HepG2 (cell line): ENCODE data around the gene PTPRE. TPM values are rescaled to one million over a fixed set of nuclear protein-coding genes. Genes with fewer than 3 reads are reported as not detected.

Experiments used
- ATAC-seq: fragments of 200-7000 bp; cut with Tn5 transposase; 3 replicates; pipeline ENCODE4 v1.9.1; 2020; ENCODE audit warnings: mild to moderate bottlenecking, moderate library complexity
- BruUV-seq: library from RNA; stranded (reverse); fragments of 400-500 nt; replicated peaks from 2 replicates; lab custom pipeline; 2021; lab: Mats Ljungman, UMichigan
- CTCF ChIA-PET: fragments of 300-600 bp; formaldehyde crosslinking; extraction: SDS; loops from one replicate; lab custom pipeline; 2021; ENCODE audit warnings: low total read pairs, inconsistent platforms, low intra/inter-chr PET ratio; lab: Yijun Ruan, JAX
- POLR2A ChIA-PET: fragments of 350-600 bp; sonication (Branson Sonifier 250); formaldehyde crosslinking; loops from one replicate; lab custom pipeline; 2020; ENCODE audit warnings: antibody characterized with exemption, inconsistent platforms; lab: Yijun Ruan, JAX
- DNase-seq: peaks from one replicate; pipeline ENCODE4 v3.0.0-alpha.2; 2015; ENCODE audit warnings: low spot score
- FAIRE-seq: peaks from 3 replicates; lab custom pipeline; 2011; peaks lifted over from hg19 to GRCh38; lab: Jason Lieb, UNC
- H2AFZ ChIP-seq: one replicate; pipeline ENCODE4 v1.6.1; 2011; ENCODE audit warnings: low read length, inconsistent platforms
- H3K27ac ChIP-seq: fragments of 300-600 bp; 3 replicates; pipeline ENCODE4 v1.8.0; 2011; ENCODE audit warnings: mixed run types, mild to moderate bottlenecking, mixed read lengths, low read length, inconsistent platforms; ENCODE audit not compliant: insufficient read depth; ENCODE audit errors: extremely low read length
- H3K27me3 ChIP-seq, 2 experiments: fragments of 200-600 bp in 1 of 2; 2 replicates in 1 of 2; 3 replicates in 1 of 2; pipeline versions ENCODE4 v1.6.0 to v1.8.0; 2011; ENCODE audit warnings: low read length in 2 of 2, mild to moderate bottlenecking in 2 of 2, moderate library complexity in 2 of 2, inconsistent platforms in 1 of 2; ENCODE audit not compliant: insufficient read depth in 2 of 2, control insufficient read depth in 1 of 2
- H3K36me3 ChIP-seq, 2 experiments: fragments of 200-600 bp in 1 of 2; replicated peaks in 1 of 2; 2 replicates in 1 of 2; 3 replicates in 1 of 2; pipeline versions ENCODE4 v1.5.1 to v1.8.0; 2011; ENCODE audit warnings: low read length in 2 of 2, inconsistent platforms in 1 of 2; ENCODE audit not compliant: insufficient read depth in 2 of 2, control insufficient read depth in 1 of 2
- H3K4me1 ChIP-seq: 2 replicates; pipeline ENCODE4 v1.5.1; 2012; ENCODE audit warnings: low read length, inconsistent platforms; ENCODE audit not compliant: insufficient read depth
- H3K4me2 ChIP-seq: 2 replicates; pipeline ENCODE4 v1.6.0; 2011; ENCODE audit warnings: low read depth, low read length, inconsistent platforms
- H3K4me3 ChIP-seq, 3 experiments: fragments of 200-600 bp in 1 of 3; sonication (generic), shearing (Covaris generic) in 1 of 3; replicated peaks in 1 of 3; 2 replicates each; pipeline ENCODE4 v1.5.1; 2011 to 2016; ENCODE audit warnings: low read length in 3 of 3, inconsistent platforms in 2 of 3, low read depth in 2 of 3, mild to moderate bottlenecking in 2 of 3, control low read depth in 1 of 3, mixed read lengths in 1 of 3; ENCODE audit not compliant: insufficient read depth in 1 of 3
- H3K79me2 ChIP-seq: one replicate; pipeline ENCODE4 v1.6.1; 2011; ENCODE audit warnings: low read length, inconsistent platforms; ENCODE audit not compliant: insufficient read depth
- H3K9ac ChIP-seq: 2 replicates; pipeline ENCODE4 v1.6.0; 2011; ENCODE audit warnings: mild to moderate bottlenecking, low read depth, low read length, inconsistent platforms; ENCODE audit not compliant: insufficient read depth
- H3K9me3 ChIP-seq: 2 replicates; pipeline ENCODE4 v1.5.1; 2012; ENCODE audit warnings: mild to moderate bottlenecking, low read length
- H4K20me1 ChIP-seq: 2 replicates; pipeline ENCODE4 v1.6.0; 2011; ENCODE audit warnings: inconsistent platforms, mild to moderate bottlenecking, low read length, moderate library complexity; ENCODE audit not compliant: insufficient read depth
- ATF4 ChIP-seq, 2 experiments: fragments of 450-650 bp in 1 of 2; sonication (generic) in 1 of 2; formaldehyde crosslinking; IDR thresholded peaks; 2 replicates each; pipeline versions ENCODE4 v1.5.0 to v1.8.0; 2020 to 2022; ENCODE audit warnings: mild to moderate bottlenecking in 1 of 2, missing genetic modification reagents in 1 of 2
- CBX5 ChIP-seq: sonication (generic); formaldehyde crosslinking; IDR thresholded peaks from 2 replicates; pipeline ENCODE4 v1.4.0; 2020; ENCODE audit warnings: missing genetic modification reagents, borderline replicate concordance
- HMGXB3 ChIP-seq: sonication (generic); formaldehyde crosslinking; IDR thresholded peaks from 2 replicates; pipeline ENCODE4 v1.4.0; 2020; ENCODE audit warnings: missing genetic modification reagents, borderline replicate concordance
- MXD3 ChIP-seq: IDR thresholded peaks from 2 replicates; pipeline ENCODE4 v1.6.1; 2016; ENCODE audit warnings: mild to moderate bottlenecking, missing biosample characterization, missing genetic modification reagents
- SP5 ChIP-seq: IDR thresholded peaks from 2 replicates; pipeline ENCODE4 v1.6.1; 2016; ENCODE audit warnings: low read depth, borderline replicate concordance
- TBX3 ChIP-seq: fragments of 450-650 bp; IDR thresholded peaks from 2 replicates; pipeline ENCODE4 v1.6.1; 2017; ENCODE audit warnings: antibody characterized with exemption, mild to moderate bottlenecking, inconsistent platforms, borderline replicate concordance
- ZBTB8A ChIP-seq: sonication (generic); formaldehyde crosslinking; IDR thresholded peaks from 2 replicates; pipeline ENCODE4 v1.4.0; 2020; ENCODE audit warnings: mild to moderate bottlenecking, low read depth, missing genetic modification reagents, borderline replicate concordance
- ZFY ChIP-seq: sonication (generic); formaldehyde crosslinking; IDR thresholded peaks from 2 replicates; pipeline ENCODE4 v1.4.0; 2020; ENCODE audit warnings: missing genetic modification reagents
- ZNF34 ChIP-seq: sonication (generic); formaldehyde crosslinking; IDR thresholded peaks from 2 replicates; pipeline ENCODE4 v1.4.0; 2020; ENCODE audit warnings: mild to moderate bottlenecking, missing genetic modification reagents, borderline replicate concordance
- ZSCAN25 ChIP-seq: sonication (generic); formaldehyde crosslinking; IDR thresholded peaks from 2 replicates; pipeline ENCODE4 v1.8.0; 2022; ENCODE audit warnings: mild to moderate bottlenecking, missing genetic modification reagents
- WGBS: methylation state at CpG from one replicate; pipeline ENCODE4 v1.1.6; 2017; ENCODE audit warnings: low lambda C conversion rate; 5-methylcytosine and 5-hydroxymethylcytosine counted together
- in situ Hi-C: cut with HindIII; loops from 2 replicates; pipeline ENCODE4 v1.10.0; 2017; ENCODE audit warnings: low pct_unique_long_range_greater_than_20kb; ENCODE audit not compliant: extremely low pct_ligation_motif_present
- intact Hi-C: fragments of 100-400 bp; cut with micrococcal nuclease; formaldehyde crosslinking; loops from one replicate; pipeline ENCODE4 v1.10.0; 2022; ENCODE audit not compliant: unreplicated experiment
- polyA plus RNA-seq, 8 experiments: library from polyadenylated mRNA; depleted of rRNA in 3 of 8; stranded (reverse) in 7 of 8; unstranded in 1 of 8; fragments of >200 nt; fragmentation: Illumina TruSeq in 4 of 8; extraction: Trizol in 4 of 8; gene quantifications; 2 replicates each; pipeline versions ENCODE4 v1.2.1 to v1.2.3, GENCODE V29; 2011 to 2016; ENCODE audit warnings: low read depth in 4 of 8, missing spikeins in 1 of 8, mixed read lengths in 1 of 8; ENCODE audit not compliant: insufficient read depth in 1 of 8
- total RNA-seq, 5 experiments: library from RNA; depleted of rRNA; stranded (reverse); fragments of >200 nt; fragmentation: Illumina TruSeq; extraction: Trizol; gene quantifications; 2 replicates each; pipeline ENCODE4 v1.2.3, GENCODE V29; 2016; ENCODE audit warnings: low read depth in 1 of 5

Gene PTPRE
- total and polyA plus RNA-seq, 2 of the 13 experiments (the other 11 are each of a cell fraction or from before 2014, with no cell fraction given), result 0.01 to 0.02 TPM

GRCh38 chr10:127964621-127965020 lies 57.7 kb downstream of the PTPRE start:
- Histone ChIP-seq H3K9ac (no peak overlapping the region), H3K4me1 (no peaks in the 10 kb centered on the region), H3K4me3 (no peak overlapping the region), H3K36me3 (no peaks in the 10 kb centered on the region), H3K27ac (no peak overlapping the region), H3K27me3 (no peaks in the 10 kb centered on the region; a peak in 1 of 5 replicates), H3K9me3 (no peaks in the 10 kb centered on the region), H4K20me1 (no peaks in the 10 kb centered on the region), H3K4me2 (no peak overlapping the region)
- no TSS peak for BruUV-seq
- in situ Hi-C loops, result no loop called here
- POLR2A ChIA-PET, result no interaction called here
- CTCF ChIA-PET, result no interaction called here
- ATAC-seq (no peak), FAIRE-seq (no peak)
- no peak for TF ChIP-seq ZNF34
- no peak for TF ChIP-seq ATF4 (CRISPR knock-in tag; IDR thresholded peaks at IDR 0.05)
- TF ChIP-seq ZFY (CRISPR knock-in tag), result no peak
- TF ChIP-seq HMGXB3, result no peak
- TF ChIP-seq SP5 (CRISPR knock-in tag), result no peak
- no peak for TF ChIP-seq ZBTB8A (CRISPR knock-in tag)
- no peak for TF ChIP-seq MXD3 (CRISPR knock-in tag)
- TF ChIP-seq CBX5, result no peak
- no peak for TF ChIP-seq TBX3
- TF ChIP-seq ZSCAN25 (CRISPR knock-in tag), result no peak
- TF ChIP-seq, all 625 proteins: peak for 0
- DNase-seq, result no peak
- 40% methylated on average over 11 of the region's 12 CpGs for WGBS
- Histone ChIP-seq H2AFZ (no peak overlapping the region), H3K79me2 (no peaks in the 10 kb centered on the region)
- intact Hi-C loops, result no loop called here
